GM13977 (cell line): ENCODE results near the gene SPATA13.
A peak's percentile ranks its signal among the peaks of the same experiment; 100 is the strongest.

Experiments
- DNase-seq: peaks from one replicate; pipeline ENCODE4 v3.0.0; 2012; ENCODE audit warnings: low spot score
- CTCF ChIP-seq: IDR thresholded peaks from 2 replicates; pipeline ENCODE4 v1.5.1; 2012; ENCODE audit warnings: mild to moderate bottlenecking, control low read depth; ENCODE audit not compliant: insufficient read depth; ENCODE audit errors: extremely low read depth, missing control alignments
- in situ Hi-C: fragments of 300-500 bp; cut with MboI; formaldehyde crosslinking; loops from one replicate; pipeline ENCODE4 v1.12.0; 2022; ENCODE audit warnings: low sequenced_read_pairs, low pct_unique_long_range_greater_than_20kb, mixed read lengths, inconsistent platforms; ENCODE audit not compliant: unreplicated experiment

The SPATA13 gene

GRCh38 chr13:24152292-24153214, 8.0 kb upstream of the SPATA13 start:
- TF ChIP-seq CTCF, result no peak
- DNase-seq, result no peak
- in situ Hi-C loops, result no loop called here

GRCh38 chr13:24153347-24153746, 7.2 kb upstream of the SPATA13 start:
- in situ Hi-C loops, result no loop called here
- TF ChIP-seq CTCF, result no peak
- no peak for DNase-seq

- in situ Hi-C loops, result no loop called here
- no peak for DNase-seq
These were observed 6.4 kb upstream of the SPATA13 start for GRCh38 chr13:24153979-24154701.

GRCh38 chr13:24159357-24159756, 1.2 kb upstream of the SPATA13 start:
- in situ Hi-C loops, result no loop called here
- DNase-seq, result no peak
- no peak for TF ChIP-seq CTCF

More at GRCh38 chr13:24153979-24154701, 6.4 kb upstream of the SPATA13 start:
- TF ChIP-seq CTCF, result no peak

GRCh38 chr13:24161010-24161775, 673 bp downstream of the SPATA13 start:
- in situ Hi-C loops, result no loop called here
- peak; percentile 41 for DNase-seq
- TF ChIP-seq CTCF, result no peak

GRCh38 chr13:24161980-24162525, 1.5 kb downstream of the SPATA13 start:
- DNase-seq, result no peak
- in situ Hi-C loops, result no loop called here
- no peak for TF ChIP-seq CTCF
